Ureter (tissue), 1 donor: Measurements from ENCODE around the gene PLCD3. TPM values are rescaled to one million over a fixed set of nuclear protein-coding genes. Genes with fewer than 3 reads are reported as not detected.

Source experiments
- DNase-seq: peaks from one replicate; pipeline ENCODE4 v3.0.0-alpha.2; 2020; ENCODE audit warnings: low spot score
- total RNA-seq: library from RNA; stranded (reverse); gene quantifications from one replicate; pipeline ENCODE4 v1.2.4, GENCODE V29; 2023
- donor health status: DM: yes; HTN: yes; CAD: no.

The PLCD3 gene
- total RNA-seq, result 153 TPM

- no peak for DNase-seq
Measured at GRCh38 chr17:45132320-45132571, at the start of gene PLCD3. PLCD3 (minus strand) TSS chr17:45132515; CDS start chr17:45132410, 105 bp downstream.

- no peak for DNase-seq
Measured at GRCh38 chr17:45177563-45177962, 45.2 kb upstream of the PLCD3 start.

DNA sequence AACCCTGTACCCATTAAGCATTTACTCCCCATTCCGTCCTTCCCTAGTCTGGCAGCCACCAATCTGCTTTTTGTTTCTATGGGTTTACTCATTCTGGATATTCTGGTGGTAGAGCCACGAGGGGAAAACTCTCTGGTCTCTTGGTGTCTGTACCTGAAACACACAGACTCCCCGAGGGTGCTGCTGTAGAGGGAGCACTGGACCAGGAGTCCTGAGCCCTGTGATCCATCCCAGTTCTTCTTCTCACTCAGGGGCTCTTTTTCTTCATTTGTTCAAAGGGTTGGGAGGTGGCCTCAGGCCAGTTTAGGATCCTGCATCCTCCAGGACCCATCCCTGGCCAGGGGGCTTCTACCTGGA lies 43.4 kb upstream of the PLCD3 start:
- no peak for DNase-seq

- DNase-seq, result peak; percentile 87
Measured at GRCh38 chr17:45172541-45173286, 40.4 kb upstream of the PLCD3 start.

GRCh38 chr17:45172232-45172540 lies 39.9 kb upstream of the PLCD3 start:
- DNase-seq, result no peak

DNA sequence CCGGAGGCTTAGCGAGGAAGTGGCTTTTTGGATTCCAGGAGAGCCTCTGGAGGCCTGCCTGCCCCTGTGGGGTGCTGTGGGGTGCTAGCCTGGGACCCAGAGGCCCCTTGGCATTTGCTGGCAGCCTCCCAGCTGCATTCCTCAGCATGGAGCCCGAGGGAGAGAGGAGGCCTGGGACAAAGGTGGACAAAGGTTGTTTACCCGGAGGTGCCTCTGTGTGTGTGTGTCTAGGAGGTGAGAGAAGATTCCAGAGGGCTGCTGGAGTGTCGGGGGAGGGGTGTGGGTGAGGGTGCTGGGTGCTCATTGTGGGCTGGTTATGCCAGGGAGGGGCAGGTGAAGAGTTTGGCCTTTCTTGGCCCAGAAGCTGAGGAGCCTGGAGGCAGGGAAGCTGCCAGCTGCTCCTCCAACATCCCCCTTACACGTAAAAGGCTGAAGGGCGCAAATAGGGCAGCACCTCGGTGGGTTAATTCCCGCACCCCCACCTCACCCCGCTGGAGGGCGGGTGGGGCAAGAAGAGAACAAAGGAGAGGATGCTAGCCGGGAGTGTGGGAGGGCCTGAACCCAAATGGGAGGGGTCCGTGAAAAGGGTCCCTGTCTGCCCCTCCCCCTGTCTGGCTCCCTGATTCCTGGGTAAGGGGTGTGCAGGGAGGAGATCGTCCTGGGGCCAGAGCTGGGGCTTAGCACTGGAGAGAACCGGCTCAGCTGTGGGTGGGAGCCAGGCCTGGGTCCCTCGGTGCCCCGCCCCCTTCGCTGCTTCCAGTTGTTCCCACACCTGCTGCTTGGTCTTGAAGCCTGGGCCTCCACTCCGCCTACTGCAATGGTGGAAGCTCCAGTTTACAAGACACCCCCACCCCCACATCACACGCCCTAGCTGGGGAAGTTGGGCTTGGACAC lies 39.3 kb upstream of the PLCD3 start:
- peak; percentile 80 for DNase-seq

DNA sequence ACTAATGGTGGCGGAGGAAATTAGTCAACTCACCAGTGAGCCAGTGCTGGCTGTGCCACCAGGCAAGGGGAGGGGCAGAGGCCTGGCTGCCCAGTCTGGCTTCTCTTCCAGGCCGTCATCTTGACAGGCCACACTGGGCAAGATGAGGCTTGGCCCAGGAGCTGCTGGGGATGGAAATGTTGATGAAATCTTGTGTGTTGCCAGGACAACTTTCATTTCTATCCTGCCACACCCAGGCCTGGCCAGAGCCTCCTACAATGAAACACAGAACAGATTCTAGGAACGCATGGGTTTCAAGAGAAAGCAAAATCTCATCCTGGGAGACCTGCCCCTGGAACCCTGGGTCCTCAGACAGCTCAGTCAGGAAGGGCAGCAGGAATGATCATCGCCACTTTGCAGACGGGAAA lies 38.6 kb upstream of the PLCD3 start:
- DNase-seq, result peak; percentile 89

DNA sequence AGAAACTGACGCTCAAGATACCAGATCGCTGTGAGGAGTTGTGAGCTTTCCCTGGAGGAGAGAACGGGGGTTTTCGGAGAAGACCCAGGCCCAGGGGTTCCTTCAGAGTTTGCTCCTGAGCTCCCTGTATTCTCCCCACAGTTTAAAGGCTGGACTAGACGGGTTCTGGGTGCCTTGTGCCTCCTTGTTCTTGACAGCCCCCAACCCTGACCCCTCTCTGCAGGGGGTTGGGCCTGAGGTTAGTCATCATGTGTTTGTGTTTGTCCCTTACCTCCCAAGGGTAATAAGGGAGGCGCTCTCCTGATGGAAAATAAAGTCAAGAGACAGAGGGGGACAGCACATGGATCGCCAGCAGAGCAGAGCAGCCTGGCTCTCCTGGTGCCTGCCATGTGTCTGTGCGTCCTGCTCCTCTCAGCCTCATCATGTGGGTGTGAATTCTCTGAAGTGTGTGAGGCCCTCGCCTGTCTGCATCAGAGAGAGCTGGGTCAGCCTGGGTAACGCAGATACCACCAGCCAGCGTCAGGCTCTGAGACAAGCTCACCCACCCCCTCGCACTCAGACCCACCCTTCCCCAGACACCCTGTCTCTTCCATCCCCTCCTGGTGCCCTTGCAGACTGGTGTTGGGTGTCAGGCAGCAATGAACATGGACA lies 38.1 kb upstream of the PLCD3 start:
- no peak for DNase-seq

DNA sequence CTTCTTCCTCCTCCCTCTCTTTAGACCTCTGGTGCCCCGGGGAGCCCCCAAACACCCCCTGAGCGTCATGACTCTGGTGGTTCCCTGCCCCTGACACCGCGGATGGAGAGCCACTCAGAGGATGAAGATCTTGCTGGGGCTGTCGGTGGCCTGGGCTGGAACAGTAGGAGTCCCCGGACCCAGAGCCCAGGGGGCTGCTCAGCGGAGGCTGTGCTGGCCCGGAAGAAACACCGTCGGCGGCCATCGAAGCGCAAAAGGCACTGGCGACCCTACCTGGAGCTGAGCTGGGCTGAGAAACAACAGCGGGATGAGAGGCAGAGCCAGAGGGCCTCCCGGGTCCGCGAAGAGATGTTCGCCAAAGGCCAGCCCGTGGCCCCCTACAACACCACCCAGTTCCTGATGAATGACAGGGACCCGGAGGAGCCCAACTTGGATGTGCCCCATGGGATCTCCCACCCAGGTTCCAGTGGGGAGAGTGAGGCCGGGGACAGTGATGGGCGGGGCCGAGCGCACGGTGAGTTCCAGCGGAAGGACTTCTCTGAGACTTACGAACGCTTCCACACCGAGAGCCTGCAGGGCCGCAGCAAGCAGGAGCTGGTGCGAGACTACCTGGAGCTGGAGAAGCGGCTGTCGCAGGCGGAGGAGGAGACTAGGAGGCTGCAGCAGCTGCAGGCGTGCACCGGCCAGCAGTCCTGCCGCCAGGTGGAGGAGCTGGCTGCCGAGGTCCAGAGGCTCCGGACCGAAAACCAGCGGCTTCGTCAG lies 36.9 kb upstream of the PLCD3 start:
- no peak for DNase-seq

- DNase-seq, result no peak
Measured at GRCh38 chr17:45164734-45165269, 32.5 kb upstream of the PLCD3 start.

GRCh38 chr17:45162025-45162687 lies 29.8 kb upstream of the PLCD3 start:
- no peak for DNase-seq

GRCh38 chr17:45161288-45162024 lies 29.1 kb upstream of the PLCD3 start, which contains the start of gene HEXIM2:
HEXIM2 (plus strand) TSS chr17:45161875; CDS start chr17:45162794, 919 bp downstream.
- peak; percentile 99 for DNase-seq

DNA sequence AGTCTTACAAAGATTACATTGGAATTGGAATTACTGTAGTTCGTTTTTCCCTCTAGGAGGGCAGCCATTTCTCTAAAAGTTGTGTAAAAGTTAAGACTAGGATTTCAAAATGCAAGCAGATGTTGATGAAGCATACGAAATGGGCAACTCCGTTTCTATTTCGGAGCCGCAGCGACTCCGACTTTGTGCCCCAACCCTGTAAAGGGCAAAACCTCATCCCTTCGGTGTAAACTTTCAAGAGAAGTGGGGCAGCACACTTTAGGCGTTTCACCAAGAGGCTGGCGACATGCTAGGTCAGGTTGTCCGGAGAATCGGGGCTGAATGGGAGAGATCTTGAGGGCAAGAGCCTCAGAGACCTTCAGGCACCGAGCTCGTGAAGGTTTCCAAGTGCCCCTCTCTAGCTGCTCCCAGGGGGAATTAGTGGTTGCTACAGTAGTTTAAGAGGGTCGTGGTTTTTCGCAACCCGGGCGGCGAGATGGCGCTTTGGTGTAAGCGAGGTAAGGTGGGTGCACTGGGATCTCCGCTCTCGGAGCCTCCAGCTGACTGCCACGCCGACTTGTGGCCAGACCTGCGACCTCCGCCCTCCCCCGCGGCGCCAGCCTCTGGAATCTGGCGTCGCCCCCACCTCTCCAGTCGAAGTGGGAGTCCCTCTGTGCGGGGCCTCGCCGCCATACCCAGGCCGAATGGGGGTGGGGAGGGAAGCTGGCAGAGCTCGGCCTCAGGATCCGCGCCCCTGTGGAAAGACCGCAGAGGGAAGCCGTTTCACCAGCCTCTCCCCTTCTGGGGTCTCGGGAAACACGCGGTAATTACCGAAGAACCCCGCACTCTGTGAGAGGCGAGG lies 28.4 kb upstream of the PLCD3 start:
- DNase-seq, result peak; percentile 73

GRCh38 chr17:45156242-45156641 lies 23.9 kb upstream of the PLCD3 start:
- no peak for DNase-seq

GRCh38 chr17:45155483-45155882 lies 23.2 kb upstream of the PLCD3 start:
- DNase-seq, result no peak

DNA sequence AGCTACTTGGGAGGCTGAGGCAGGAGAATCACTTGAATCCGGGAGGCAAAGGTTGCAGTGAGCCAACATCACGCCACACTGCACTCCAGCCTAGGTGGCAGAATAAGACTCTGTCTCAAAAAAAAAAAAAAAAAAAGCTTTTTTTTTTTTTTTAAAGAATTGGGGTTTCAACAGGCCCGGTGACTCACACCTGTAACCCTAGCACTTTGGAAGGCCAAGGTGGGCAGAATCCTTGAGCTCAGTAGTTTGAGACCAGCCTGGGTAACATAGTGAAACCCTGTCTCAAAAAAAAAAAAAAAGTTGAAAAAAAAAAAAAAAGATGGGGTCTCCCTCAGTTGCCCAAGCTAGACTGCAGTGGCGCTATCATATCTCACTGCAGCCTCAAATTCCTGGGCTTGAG lies 22.7 kb upstream of the PLCD3 start:
- no peak for DNase-seq

- no peak for DNase-seq
Measured at GRCh38 chr17:45150911-45151809, 18.8 kb upstream of the PLCD3 start.
